ENCODE results near the gene BAAT.

Gene BAAT

GRCh38 chr9:101375546-101375945 lies 9.3 kb downstream of the BAAT start:
- no peak overlapping the region for H2BK120ac ChIP-seq (ENCODE audit: low read depth, low read length)
- H3K27ac ChIP-seq (replicated peaks; ENCODE audit: low read length): no peak overlapping the region
- H3K23ac ChIP-seq (ENCODE audit: low read depth, low read length, poor library complexity): no peak overlapping the region
- no peaks in the 10 kb centered on the region for H3K9me3 ChIP-seq (replicated peaks in 1 of 2; ENCODE audit: control insufficient read depth in 2 of 2, insufficient read depth in 1 of 2, low read depth in 1 of 2, low read length in 2 of 2)
- no peak overlapping the region for H2BK12ac ChIP-seq (ENCODE audit: low read length)
- H3K4ac ChIP-seq (ENCODE audit: low read length): no peak overlapping the region
- no peak overlapping the region for H2AFZ ChIP-seq (ENCODE audit: low read length)
- no peak overlapping the region for H2BK5ac ChIP-seq (ENCODE audit: low read length)
- no peaks in the 10 kb centered on the region for H3K79me1 ChIP-seq (ENCODE audit: low read depth, low read length)
- H3K4me1 ChIP-seq (ENCODE audit: control insufficient read depth in 2 of 2, insufficient read depth in 1 of 2, low read depth in 1 of 2, low read length in 2 of 2): peaks cover 1 to 8% of the 10 kb centered on the region in 2 donors
- H2AK5ac ChIP-seq (ENCODE audit: low read depth, low read length): no peak overlapping the region
- H3K9ac ChIP-seq (ENCODE audit: low read depth, low read length, poor library complexity): no peak overlapping the region
- no peak overlapping the region for H3K4me3 ChIP-seq (ENCODE audit: low read length in 2 of 2)
- no peaks in the 10 kb centered on the region for H3K36me3 ChIP-seq (replicated peaks in 1 of 2; ENCODE audit: control insufficient read depth in 2 of 2, insufficient read depth in 2 of 2, low read length in 2 of 2)
- H3K4me2 ChIP-seq (ENCODE audit: insufficient read depth, low read length, poor library complexity, severe bottlenecking): no peak overlapping the region
- no peak overlapping the region for H4K8ac ChIP-seq (ENCODE audit: low read depth, low read length)
- no CpG with 5 or more reads among the region's 12 CpGs for WGBS, 2 donors (ENCODE audit: extremely low coverage in 2 of 2, insufficient read length in 2 of 2, insufficient replicate concordance in 1 of 2)
- no peak for DNase-seq (ENCODE audit: low spot score)
- H3K18ac ChIP-seq (ENCODE audit: low read length): no peak overlapping the region
- no peak overlapping the region for H3K14ac ChIP-seq (ENCODE audit: low read length)
- H4K91ac ChIP-seq (ENCODE audit: low read depth, low read length, poor library complexity): no peak overlapping the region
- H2BK15ac ChIP-seq (ENCODE audit: low read length): no peak overlapping the region
- H3K27me3 ChIP-seq (ENCODE audit: control insufficient read depth in 3 of 3, insufficient read depth in 3 of 3, low read depth in 1 of 3, low read length in 3 of 3): no peaks in the 10 kb centered on the region

GRCh38 chr9:101372327-101373118 lies 12.3 kb downstream of the BAAT start:
- Histone ChIP-seq H3K4ac (ENCODE audit: low read length) (no peak overlapping the region), H3K79me1 (ENCODE audit: low read depth, low read length) (no peaks in the 10 kb centered on the region), H3K4me3 (ENCODE audit: low read length in 2 of 2) (no peak overlapping the region), H2BK120ac (ENCODE audit: low read depth, low read length) (no peak overlapping the region), H2AFZ (ENCODE audit: low read length) (no peak overlapping the region), H2BK5ac (ENCODE audit: low read length) (no peak overlapping the region), H3K27ac (replicated peaks; ENCODE audit: low read length) (no peak overlapping the region), H3K4me2 (ENCODE audit: insufficient read depth, low read length, poor library complexity, severe bottlenecking) (no peak overlapping the region), H2BK15ac (ENCODE audit: low read length) (no peak overlapping the region), H2AK5ac (ENCODE audit: low read depth, low read length) (no peak overlapping the region), H2BK12ac (ENCODE audit: low read length) (no peak overlapping the region), H3K9me3 (replicated peaks in 1 of 2; ENCODE audit: control insufficient read depth in 2 of 2, insufficient read depth in 1 of 2, low read depth in 1 of 2, low read length in 2 of 2) (no peaks in the 10 kb centered on the region), H3K18ac (ENCODE audit: low read length) (no peak overlapping the region), H3K27me3 (ENCODE audit: control insufficient read depth in 3 of 3, insufficient read depth in 3 of 3, low read depth in 1 of 3, low read length in 3 of 3) (no peaks in the 10 kb centered on the region), H4K8ac (ENCODE audit: low read depth, low read length) (no peak overlapping the region), H3K23ac (ENCODE audit: low read depth, low read length, poor library complexity) (no peak overlapping the region), H3K4me1 (ENCODE audit: control insufficient read depth in 2 of 2, insufficient read depth in 1 of 2, low read depth in 1 of 2, low read length in 2 of 2) (peaks cover 1 to 11% of the 10 kb centered on the region in 2 donors), H4K91ac (ENCODE audit: low read depth, low read length, poor library complexity) (no peak overlapping the region), H3K14ac (ENCODE audit: low read length) (no peak overlapping the region), H3K36me3 (replicated peaks in 1 of 2; ENCODE audit: control insufficient read depth in 2 of 2, insufficient read depth in 2 of 2, low read length in 2 of 2) (no peaks in the 10 kb centered on the region), H3K9ac (ENCODE audit: low read depth, low read length, poor library complexity) (no peak overlapping the region)
- no CpG with 5 or more reads among the region's 2 CpGs for WGBS, 2 donors (ENCODE audit: extremely low coverage in 2 of 2, insufficient read length in 2 of 2, insufficient replicate concordance in 1 of 2)
- no peak for DNase-seq (ENCODE audit: low spot score)

GRCh38 chr9:101371813-101372212 lies 13.0 kb downstream of the BAAT start:
- H3K18ac ChIP-seq (ENCODE audit: low read length): no peak overlapping the region
- H4K91ac ChIP-seq (ENCODE audit: low read depth, low read length, poor library complexity): no peak overlapping the region
- no peak for DNase-seq (ENCODE audit: low spot score)
- 100% methylated on average over 1 of the region's 3 CpGs; no CpG with 5 or more reads in 1 of the 2 donors for WGBS, 2 donors (ENCODE audit: extremely low coverage in 2 of 2, insufficient read length in 2 of 2, insufficient replicate concordance in 1 of 2)
- no peak overlapping the region for H2BK15ac ChIP-seq (ENCODE audit: low read length)
- peaks cover 1 to 11% of the 10 kb centered on the region in 2 donors for H3K4me1 ChIP-seq (ENCODE audit: control insufficient read depth in 2 of 2, insufficient read depth in 1 of 2, low read depth in 1 of 2, low read length in 2 of 2)
- no peak overlapping the region for H3K9ac ChIP-seq (ENCODE audit: low read depth, low read length, poor library complexity)
- H3K36me3 ChIP-seq (replicated peaks in 1 of 2; ENCODE audit: control insufficient read depth in 2 of 2, insufficient read depth in 2 of 2, low read length in 2 of 2): no peaks in the 10 kb centered on the region
- H2BK120ac ChIP-seq (ENCODE audit: low read depth, low read length): no peak overlapping the region
- H3K9me3 ChIP-seq (replicated peaks in 1 of 2; ENCODE audit: control insufficient read depth in 2 of 2, insufficient read depth in 1 of 2, low read depth in 1 of 2, low read length in 2 of 2): no peaks in the 10 kb centered on the region
- no peaks in the 10 kb centered on the region for H3K79me1 ChIP-seq (ENCODE audit: low read depth, low read length)
- no peak overlapping the region for H2AFZ ChIP-seq (ENCODE audit: low read length)
- no peak overlapping the region for H4K8ac ChIP-seq (ENCODE audit: low read depth, low read length)
- H3K4ac ChIP-seq (ENCODE audit: low read length): no peak overlapping the region
- H3K27me3 ChIP-seq (ENCODE audit: control insufficient read depth in 3 of 3, insufficient read depth in 3 of 3, low read depth in 1 of 3, low read length in 3 of 3): no peaks in the 10 kb centered on the region
- H2BK5ac ChIP-seq (ENCODE audit: low read length): no peak overlapping the region
- no peak overlapping the region for H2BK12ac ChIP-seq (ENCODE audit: low read length)
- H3K4me2 ChIP-seq (ENCODE audit: insufficient read depth, low read length, poor library complexity, severe bottlenecking): no peak overlapping the region
- no peak overlapping the region for H3K4me3 ChIP-seq (ENCODE audit: low read length in 2 of 2)
- H3K14ac ChIP-seq (ENCODE audit: low read length): no peak overlapping the region
- no peak overlapping the region for H3K27ac ChIP-seq (replicated peaks; ENCODE audit: low read length)
- H3K23ac ChIP-seq (ENCODE audit: low read depth, low read length, poor library complexity): no peak overlapping the region
- no peak overlapping the region for H2AK5ac ChIP-seq (ENCODE audit: low read depth, low read length)

- no peak overlapping the region for H3K9ac ChIP-seq (ENCODE audit: low read depth, low read length, poor library complexity)
- no peak overlapping the region for H3K4me3 ChIP-seq (ENCODE audit: low read length in 2 of 2)
- peaks cover 0 to 6% of the 10 kb centered on the region in 2 donors for H3K4me1 ChIP-seq (ENCODE audit: control insufficient read depth in 2 of 2, insufficient read depth in 1 of 2, low read depth in 1 of 2, low read length in 2 of 2)
- H2AFZ ChIP-seq (ENCODE audit: low read length): no peak overlapping the region
- no peak overlapping the region for H2BK120ac ChIP-seq (ENCODE audit: low read depth, low read length)
- H3K4ac ChIP-seq (ENCODE audit: low read length): no peak overlapping the region
- no peaks in the 10 kb centered on the region for H3K9me3 ChIP-seq (replicated peaks in 1 of 2; ENCODE audit: control insufficient read depth in 2 of 2, insufficient read depth in 1 of 2, low read depth in 1 of 2, low read length in 2 of 2)
- H3K4me2 ChIP-seq (ENCODE audit: insufficient read depth, low read length, poor library complexity, severe bottlenecking): no peak overlapping the region
- DNase-seq (ENCODE audit: low spot score): no peak
- H2BK5ac ChIP-seq (ENCODE audit: low read length): no peak overlapping the region
- H3K36me3 ChIP-seq (replicated peaks in 1 of 2; ENCODE audit: control insufficient read depth in 2 of 2, insufficient read depth in 2 of 2, low read length in 2 of 2): no peaks in the 10 kb centered on the region
- H3K14ac ChIP-seq (ENCODE audit: low read length): no peak overlapping the region
- H4K91ac ChIP-seq (ENCODE audit: low read depth, low read length, poor library complexity): no peak overlapping the region
- no peak overlapping the region for H4K8ac ChIP-seq (ENCODE audit: low read depth, low read length)
- no peaks in the 10 kb centered on the region for H3K27me3 ChIP-seq (ENCODE audit: control insufficient read depth in 3 of 3, insufficient read depth in 3 of 3, low read depth in 1 of 3, low read length in 3 of 3)
- H2BK12ac ChIP-seq (ENCODE audit: low read length): no peak overlapping the region
- H3K18ac ChIP-seq (ENCODE audit: low read length): no peak overlapping the region
- H3K27ac ChIP-seq (replicated peaks; ENCODE audit: low read length): no peak overlapping the region
- no CpG with 5 or more reads among the region's 2 CpGs for WGBS, 2 donors (ENCODE audit: extremely low coverage in 2 of 2, insufficient read length in 2 of 2, insufficient replicate concordance in 1 of 2)
- H3K79me1 ChIP-seq (ENCODE audit: low read depth, low read length): no peaks in the 10 kb centered on the region
- no peak overlapping the region for H2AK5ac ChIP-seq (ENCODE audit: low read depth, low read length)
- no peak overlapping the region for H2BK15ac ChIP-seq (ENCODE audit: low read length)
- H3K23ac ChIP-seq (ENCODE audit: low read depth, low read length, poor library complexity): no peak overlapping the region
Observed at GRCh38 chr9:101369884-101370531, 14.8 kb downstream of the BAAT start.
